Keratinocyte (primary cell): ENCODE measurements around the gene DSCAM. TPM values are rescaled to one million over a fixed set of nuclear protein-coding genes. Genes with fewer than 3 reads are reported as not detected.

Experiments used
- DNase-seq: peaks from one replicate; pipeline ENCODE4 v3.0.0-alpha.2; 2011; ENCODE audit warnings: low read depth, missing footprints, low spot score
- FAIRE-seq: peaks from 2 replicates; lab custom pipeline; 2011; peaks lifted over from hg19 to GRCh38; lab: Jason Lieb, UNC
- H2AFZ ChIP-seq: 2 replicates; pipeline ENCODE4 v1.6.0; 2012; ENCODE audit warnings: low read length, control low read depth, inconsistent platforms; ENCODE audit not compliant: control insufficient read depth
- H3K27ac ChIP-seq: 2 replicates; pipeline ENCODE4 v1.5.1; 2011; ENCODE audit warnings: low read length; ENCODE audit not compliant: control insufficient read depth, insufficient read depth
- H3K27me3 ChIP-seq: 3 replicates; pipeline ENCODE4 v1.6.0; 2011; ENCODE audit warnings: low read length; ENCODE audit not compliant: control insufficient read depth, insufficient read depth; ENCODE audit errors: extremely low read depth
- H3K36me3 ChIP-seq, 2 experiments: 2 replicates in 1 of 2; 3 replicates in 1 of 2; pipeline ENCODE4 v1.5.1; 2011; ENCODE audit warnings: low read length in 2 of 2, mild to moderate bottlenecking in 1 of 2; ENCODE audit not compliant: control insufficient read depth in 2 of 2, insufficient read depth in 2 of 2; ENCODE audit errors: extremely low read depth in 1 of 2
- H3K4me1 ChIP-seq: 3 replicates; pipeline ENCODE4 v1.5.1; 2011; ENCODE audit warnings: low read length; ENCODE audit not compliant: control insufficient read depth, insufficient read depth; ENCODE audit errors: extremely low read depth
- H3K4me2 ChIP-seq: 3 replicates; pipeline ENCODE4 v1.6.0; 2011; ENCODE audit warnings: low read depth, low read length; ENCODE audit not compliant: control insufficient read depth, insufficient read depth; ENCODE audit errors: extremely low read depth
- H3K4me3 ChIP-seq, 3 experiments: fragments of 200-600 bp in 1 of 3; sonication (generic) in 1 of 3; 2 replicates in 2 of 3; 3 replicates in 1 of 3; pipeline ENCODE4 v1.5.1; 2011 to 2016; ENCODE audit warnings: low read length in 3 of 3, mild to moderate bottlenecking in 3 of 3, control low read depth in 2 of 3, inconsistent platforms in 1 of 3, low read depth in 1 of 3, mixed read lengths in 1 of 3, mixed run types in 1 of 3, moderate library complexity in 1 of 3; ENCODE audit not compliant: control insufficient read depth in 2 of 3, insufficient read depth in 2 of 3; ENCODE audit errors: extremely low read depth in 1 of 3
- H3K79me2 ChIP-seq: 2 replicates; pipeline ENCODE4 v1.6.0; 2012; ENCODE audit warnings: low read length; ENCODE audit not compliant: control insufficient read depth, insufficient read depth
- H3K9ac ChIP-seq: 3 replicates; pipeline ENCODE4 v1.6.0; 2011; ENCODE audit warnings: low read length; ENCODE audit not compliant: control insufficient read depth, insufficient read depth; ENCODE audit errors: extremely low read depth
- H3K9me1 ChIP-seq: 3 replicates; pipeline ENCODE4 v1.6.0; 2011; ENCODE audit warnings: low read length; ENCODE audit not compliant: control insufficient read depth, insufficient read depth; ENCODE audit errors: extremely low read depth
- H3K9me3 ChIP-seq: 2 replicates; pipeline ENCODE4 v1.5.1; 2012; ENCODE audit warnings: low read depth, low read length; ENCODE audit not compliant: control insufficient read depth
- H4K20me1 ChIP-seq: 3 replicates; pipeline ENCODE4 v1.6.0; 2011; ENCODE audit warnings: low read length; ENCODE audit not compliant: control insufficient read depth, insufficient read depth; ENCODE audit errors: extremely low read depth
- CTCF ChIP-seq, 3 experiments: IDR thresholded peaks in 1 of 3; conservative IDR thresholded peaks in 1 of 3; optimal IDR thresholded peaks in 1 of 3; 2 replicates in 2 of 3; 3 replicates in 1 of 3; pipeline versions ENCODE3 to v1.5.1; 2011; ENCODE audit warnings: low read length in 3 of 3, mild to moderate bottlenecking in 3 of 3, moderate library complexity in 2 of 3, control low read depth in 1 of 3, inconsistent platforms in 1 of 3; ENCODE audit not compliant: insufficient read depth in 2 of 3; ENCODE audit errors: extremely low read depth in 1 of 3
- EZH2 ChIP-seq: IDR thresholded peaks from one replicate; pipeline ENCODE4 v1.6.1; 2012; ENCODE audit warnings: inconsistent platforms, mild to moderate bottlenecking, low read length, moderate library complexity
- dilution Hi-C: fragments of 300-500 bp; cut with MboI; formaldehyde crosslinking; loops from one replicate; pipeline ENCODE4 v1.7.0; 2020; ENCODE audit warnings: low sequenced_read_pairs; ENCODE audit not compliant: extremely low pct_ligation_motif_present
- polyA plus RNA-seq, 5 experiments: library from polyadenylated mRNA; depleted of rRNA in 3 of 5; stranded (reverse) in 3 of 5; stranded (forward) in 1 of 5; unstranded in 1 of 5; fragments of >200 nt; gene quantifications; 1 replicate in 1 of 5; 2 replicates in 3 of 5; 3 replicates in 1 of 5; pipeline versions ENCODE4 v1.2.1 to v1.2.3, GENCODE V29; 2011 to 2012; ENCODE audit warnings: missing spikeins in 2 of 5, low read depth in 1 of 5, low replicate concordance in 1 of 5

The DSCAM gene
- polyA plus RNA-seq, 1 donor (not counting 4 experiments of a cell fraction or from before 2014, with no cell fraction given), result 2.1 TPM

- no peak for TF ChIP-seq EZH2
- TF ChIP-seq CTCF (optimal IDR thresholded peaks at IDR 0.05 in 1 of 3, IDR thresholded peaks at IDR 0.05 in 1 of 3, conservative IDR thresholded peaks at IDR 0.05 in 1 of 3; ENCODE audit: extremely low read depth in 1 of 3, insufficient read depth in 2 of 3, low read length in 3 of 3), result no peak
- no peaks in the 10 kb centered on the region for H3K9me3 ChIP-seq
- dilution Hi-C loops, result no loop called here
- no peak for DNase-seq
- H3K4me1 ChIP-seq, result no peaks in the 10 kb centered on the region
- FAIRE-seq, result no peak
- no peaks in the 10 kb centered on the region for H4K20me1 ChIP-seq
- H3K9ac ChIP-seq, result no peak overlapping the region
- H3K79me2 ChIP-seq, result no peaks in the 10 kb centered on the region
- H3K9me1 ChIP-seq, result no peaks in the 10 kb centered on the region
- H3K27ac ChIP-seq, result no peak overlapping the region
- no peak overlapping the region for H3K4me2 ChIP-seq
- H2AFZ ChIP-seq, result no peak overlapping the region
- H3K36me3 ChIP-seq, result no peaks in the 10 kb centered on the region
- no peak overlapping the region for H3K4me3 ChIP-seq
- H3K27me3 ChIP-seq, result no peaks in the 10 kb centered on the region
These were observed 194.5 kb downstream of the DSCAM start for GRCh38 chr21:40652436-40652835.

GRCh38 chr21:40647706-40648105 is 199.3 kb downstream of the DSCAM start:
- H3K9ac ChIP-seq, result no peak overlapping the region
- no peaks in the 10 kb centered on the region for H3K27me3 ChIP-seq
- H3K4me3 ChIP-seq, result no peak overlapping the region
- H4K20me1 ChIP-seq, result no peaks in the 10 kb centered on the region
- DNase-seq (no peak), FAIRE-seq (no peak)
- no peak overlapping the region for H3K27ac ChIP-seq
- H3K36me3 ChIP-seq, result no peaks in the 10 kb centered on the region
- no peak overlapping the region for H2AFZ ChIP-seq
- no peaks in the 10 kb centered on the region for H3K4me1 ChIP-seq
- no peak for TF ChIP-seq EZH2
- no peak for TF ChIP-seq CTCF (optimal IDR thresholded peaks at IDR 0.05 in 1 of 3, IDR thresholded peaks at IDR 0.05 in 1 of 3, conservative IDR thresholded peaks at IDR 0.05 in 1 of 3; ENCODE audit: extremely low read depth in 1 of 3, insufficient read depth in 2 of 3, low read length in 3 of 3)
- dilution Hi-C loops, result no loop called here
- no peaks in the 10 kb centered on the region for H3K9me3 ChIP-seq
- H3K4me2 ChIP-seq, result no peak overlapping the region
- H3K9me1 ChIP-seq, result no peaks in the 10 kb centered on the region
- H3K79me2 ChIP-seq, result no peaks in the 10 kb centered on the region
